ENCODE data around the gene IER5. TPM values are rescaled to one million over a fixed set of nuclear protein-coding genes. Genes with fewer than 3 reads are reported as not detected.

Gene IER5
- total and polyA plus RNA-seq, 2 of the 13 experiments (the other 11 are each of a cell fraction or from before 2014, with no cell fraction given): 2.5 to 3.5 TPM

DNA sequence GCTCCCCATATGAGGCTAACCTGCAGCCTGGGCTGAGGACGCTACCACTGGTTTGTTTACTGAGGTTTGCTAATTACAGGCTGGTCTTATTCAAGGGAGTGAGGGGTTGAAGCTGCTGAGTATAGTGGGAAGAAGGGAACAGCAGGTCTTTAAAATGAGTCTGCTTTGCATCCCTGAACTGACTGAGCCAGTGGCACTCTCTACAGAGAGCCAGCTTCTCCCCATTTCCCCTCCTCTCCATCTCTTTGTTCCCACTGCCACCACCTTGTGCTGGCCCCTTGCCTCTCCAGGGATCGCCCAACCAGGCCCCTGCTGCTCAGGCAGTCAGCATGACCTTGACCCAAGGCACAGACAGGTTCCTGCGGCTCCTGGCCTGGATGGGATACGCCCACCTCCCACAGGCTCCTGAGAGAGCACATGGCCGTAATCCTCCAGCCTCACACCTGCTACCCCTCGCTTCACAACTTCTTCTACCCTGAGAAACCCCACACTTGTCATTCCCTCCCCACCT is 45.0 kb downstream of the IER5 start (continued):
- TF ChIP-seq JARID2 (CRISPR knock-in tag; IDR thresholded peaks at IDR 0.05; ENCODE audit: insufficient replicate concordance) (no peak), MAFF (IDR thresholded peaks at IDR 0.05; ENCODE audit: low read depth, low read length) (no peak), ATAD3A (CRISPR knock-in tag; IDR thresholded peaks at IDR 0.05) (no peak), PAXIP1 (CRISPR knock-in tag; conservative IDR thresholded peaks at IDR 0.05) (peak; percentile 66), ZMYM3 (CRISPR knock-in tag; IDR thresholded peaks at IDR 0.05) (0 out of 2 replicates have a peak, but pooled peaks have one; percentile 48), TARDBP (CRISPR knock-in tag; IDR thresholded peaks at IDR 0.05) (0 out of 2 replicates have a peak, but pooled peaks have one; percentile 28), ATF4 (CRISPR knock-in tag; IDR thresholded peaks at IDR 0.05) (no peak), REPIN1 (CRISPR knock-in tag; IDR thresholded peaks at IDR 0.05; ENCODE audit: borderline replicate concordance, low read depth) (no peak; the same call in 1 of the 2 replicates), MEIS2 (CRISPR knock-in tag; IDR thresholded peaks at IDR 0.05) (no peak), ZNF142 (CRISPR knock-in tag; IDR thresholded peaks at IDR 0.05) (no peak), ARNTL (CRISPR knock-in tag; IDR thresholded peaks at IDR 0.05) (no peak), MEF2D (CRISPR knock-in tag; IDR thresholded peaks at IDR 0.05) (0 out of 2 replicates have a peak, but pooled peaks have one; percentile 42), TFAP4 (IDR thresholded peaks at IDR 0.05; ENCODE audit: borderline replicate concordance, low read depth) (peak; percentile 33; the same call in 1 of the 2 replicates), GABPB1 (CRISPR knock-in tag; IDR thresholded peaks at IDR 0.05) (peak; percentile 49), RBM22 (optimal IDR thresholded peaks at IDR 0.05; ENCODE audit: low read length) (no peak), ELF4 (CRISPR knock-in tag; IDR thresholded peaks at IDR 0.05; ENCODE audit: borderline replicate concordance) (no peak)
